Activated B cell treated with CpG ODN at 0.5 μM for 24 hours (primary cell): ENCODE results near the gene FAM151A. TPM values are rescaled to one million over a fixed set of nuclear protein-coding genes. Genes with fewer than 3 reads are reported as not detected.

Experiments used
- ATAC-seq: fragments of 200-7000 bp; cut with Tn5 transposase; one replicate; pipeline ENCODE4 v1.10.0; 2021; ENCODE audit warnings: low read depth, mild to moderate bottlenecking, moderate library complexity
- CTCF ChIA-PET: fragments of 350-600 bp; sonication (Branson Sonifier 250); formaldehyde crosslinking; loops from one replicate; lab custom pipeline; 2021; ENCODE audit warnings: antibody characterized with exemption; lab: Charles Lee
- POLR2A ChIA-PET: fragments of 350-600 bp; sonication (Branson Sonifier 250); formaldehyde crosslinking; loops from one replicate; lab custom pipeline; 2021; ENCODE audit warnings: antibody characterized with exemption; lab: Charles Lee
- DNase-seq: peaks from one replicate; pipeline ENCODE4 v3.0.0; 2022
- H3K27ac Mint-ChIP-seq: one replicate; pipeline ENCODE4 v1.8.0; 2020; ENCODE audit warnings: mixed read lengths
- H3K27me3 Mint-ChIP-seq: one replicate; pipeline ENCODE4 v1.8.0; 2021; ENCODE audit warnings: mixed read lengths
- H3K36me3 Mint-ChIP-seq: one replicate; pipeline ENCODE4 v1.8.0; 2021; ENCODE audit warnings: low read depth, mixed read lengths
- H3K4me1 Mint-ChIP-seq: one replicate; pipeline ENCODE4 v1.8.0; 2021; ENCODE audit warnings: mixed read lengths
- H3K4me3 Mint-ChIP-seq: one replicate; pipeline ENCODE4 v1.8.0; 2020; ENCODE audit warnings: mild to moderate bottlenecking, mixed read lengths
- H3K9me3 Mint-ChIP-seq: one replicate; pipeline ENCODE4 v1.8.0; 2020; ENCODE audit warnings: mixed read lengths
- CTCF ChIP-seq: fragments of 200-600 bp; IDR thresholded peaks from one replicate; pipeline ENCODE4 v1.8.0; 2022; ENCODE audit warnings: antibody characterized with exemption, mild to moderate bottlenecking
- intact Hi-C: fragments of 100-400 bp; cut with micrococcal nuclease; formaldehyde crosslinking; loops from one replicate; pipeline ENCODE4 v1.15.1; 2024
- total RNA-seq: library from RNA; stranded (reverse); gene quantifications from 2 replicates; pipeline ENCODE4 v1.2.3, GENCODE V29; 2022

The FAM151A gene
- total RNA-seq, 1 donor from 2014 or later = not detected

- H3K9me3 Mint-ChIP-seq = no peaks in the 10 kb centered on the region
- no peak overlapping the region for H3K27ac Mint-ChIP-seq
- no peaks in the 10 kb centered on the region for H3K4me1 Mint-ChIP-seq
- CTCF ChIA-PET = no interaction called here
- H3K27me3 Mint-ChIP-seq = peaks cover 10% of the 10 kb centered on the region
- intact Hi-C loops = no loop called here
- no peaks in the 10 kb centered on the region for H3K36me3 Mint-ChIP-seq
- no peak for DNase-seq
- TF ChIP-seq CTCF = no peak
- POLR2A ChIA-PET = no interaction called here
- H3K4me3 Mint-ChIP-seq = no peak overlapping the region
- ATAC-seq = no peak
Observed at GRCh38 chr1:54569339-54569738, 54.0 kb downstream of the FAM151A start.

- H3K27me3 Mint-ChIP-seq = peaks cover 6% of the 10 kb centered on the region
- ChIA-PET CTCF (no interaction called here), POLR2A (no interaction called here)
- H3K4me3 Mint-ChIP-seq = no peak overlapping the region
- no peak for TF ChIP-seq CTCF
- DNase-seq (no peak), ATAC-seq (no peak)
- intact Hi-C loops = no loop called here
- H3K4me1 Mint-ChIP-seq = no peaks in the 10 kb centered on the region
- H3K9me3 Mint-ChIP-seq = no peaks in the 10 kb centered on the region
- no peak overlapping the region for H3K27ac Mint-ChIP-seq
- no peaks in the 10 kb centered on the region for H3K36me3 Mint-ChIP-seq
Observed at GRCh38 chr1:54567961-54568360, 55.4 kb downstream of the FAM151A start.

GRCh38 chr1:54566438-54567141 lies 56.7 kb downstream of the FAM151A start:
- Mint-ChIP-seq H3K9me3 (no peaks in the 10 kb centered on the region), H3K4me3 (no peak overlapping the region), H3K27ac (no peak overlapping the region), H3K36me3 (no peaks in the 10 kb centered on the region), H3K4me1 (no peaks in the 10 kb centered on the region), H3K27me3 (peaks cover 6% of the 10 kb centered on the region)
- ATAC-seq (no peak), DNase-seq (no peak)
- intact Hi-C loops = no loop called here
- ChIA-PET POLR2A (no interaction called here), CTCF (no interaction called here)
- no peak for TF ChIP-seq CTCF

GRCh38 chr1:54565113-54565501 lies 58.2 kb downstream of the FAM151A start:
- CTCF ChIA-PET = no interaction called here
- ATAC-seq (no peak), DNase-seq (no peak)
- POLR2A ChIA-PET = no interaction called here
- Mint-ChIP-seq H3K4me3 (no peak overlapping the region), H3K27ac (no peak overlapping the region), H3K36me3 (no peaks in the 10 kb centered on the region), H3K27me3 (peaks cover 6% of the 10 kb centered on the region), H3K4me1 (no peaks in the 10 kb centered on the region), H3K9me3 (no peaks in the 10 kb centered on the region)
- intact Hi-C loops = no loop called here
- TF ChIP-seq CTCF = no peak

GRCh38 chr1:54564312-54565112 lies 58.8 kb downstream of the FAM151A start:
- DNase-seq = no peak
- no peak for TF ChIP-seq CTCF
- intact Hi-C loops = no loop called here
- no peak overlapping the region for H3K4me3 Mint-ChIP-seq
- H3K9me3 Mint-ChIP-seq = no peaks in the 10 kb centered on the region
- ATAC-seq = no peak
- POLR2A ChIA-PET = no interaction called here
- no peaks in the 10 kb centered on the region for H3K4me1 Mint-ChIP-seq
- CTCF ChIA-PET = no interaction called here
- no peak overlapping the region for H3K27ac Mint-ChIP-seq
- peaks cover 6% of the 10 kb centered on the region for H3K27me3 Mint-ChIP-seq
- no peaks in the 10 kb centered on the region for H3K36me3 Mint-ChIP-seq
